GM12878 (cell line): ENCODE measurements around the gene CTNNA3. TPM values are rescaled to one million over a fixed set of nuclear protein-coding genes. Genes with fewer than 3 reads are reported as not detected.

Experiments
- ATAC-seq: fragments of 200-7000 bp; cut with Tn5 transposase; 3 replicates; pipeline ENCODE4 v1.9.1; 2020; ENCODE audit warnings: mild to moderate bottlenecking, moderate library complexity
- BruUV-seq: library from RNA; stranded (reverse); fragments of 400-500 nt; replicated peaks from 2 replicates; lab custom pipeline; 2021; lab: Mats Ljungman, UMichigan
- CTCF ChIA-PET: fragments of 300-600 bp; sonication (Branson Sonifier 250); formaldehyde crosslinking; extraction: SDS; loops from one replicate; lab custom pipeline; 2021; ENCODE audit warnings: inconsistent platforms; lab: Yijun Ruan, JAX
- POLR2A ChIA-PET: fragments of 350-600 bp; formaldehyde crosslinking; extraction: SDS; loops from one replicate; lab custom pipeline; 2021; ENCODE audit warnings: inconsistent platforms; lab: Charles Lee
- RAD21 ChIA-PET: fragments of 300-600 bp; sonication (Branson Sonifier 250); formaldehyde crosslinking; loops from one replicate; lab custom pipeline; 2023; ENCODE audit warnings: antibody characterized with exemption; ENCODE audit not compliant: unreplicated experiment; lab: Charles Lee
- SMC1A ChIA-PET: fragments of 300-600 bp; sonication (Branson Sonifier 250); formaldehyde crosslinking; loops from one replicate; lab custom pipeline; 2023; ENCODE audit not compliant: unreplicated experiment, uncharacterized antibody; lab: Charles Lee
- DNase-seq: peaks from one replicate; pipeline ENCODE4 v3.0.0-alpha.2; 2011; ENCODE audit warnings: low read depth, low spot score
- FAIRE-seq: peaks from 3 replicates; lab custom pipeline; 2011; peaks lifted over from hg19 to GRCh38; lab: Jason Lieb, UNC
- H2AFZ ChIP-seq: 2 replicates; pipeline ENCODE4 v1.6.0; 2011; ENCODE audit warnings: low read depth, low read length, control low read depth; ENCODE audit not compliant: control insufficient read depth
- H3K27ac ChIP-seq: 2 replicates; pipeline ENCODE4 v1.5.1; 2011; ENCODE audit warnings: control low read depth; ENCODE audit not compliant: control insufficient read depth, insufficient read depth
- H3K27me3 ChIP-seq, 2 experiments: replicated peaks in 1 of 2; 2 replicates each; pipeline versions ENCODE4 v1.6.0 to v1.6.1; 2011; ENCODE audit warnings: low read length in 1 of 2; ENCODE audit not compliant: control insufficient read depth in 2 of 2, insufficient read depth in 2 of 2
- H3K36me3 ChIP-seq, 2 experiments: 2 replicates each; pipeline ENCODE4 v1.5.1; 2011; ENCODE audit warnings: low read length in 1 of 2; ENCODE audit not compliant: control insufficient read depth in 2 of 2, insufficient read depth in 2 of 2
- H3K4me1 ChIP-seq: 2 replicates; pipeline ENCODE4 v1.6.1; 2011; ENCODE audit warnings: mild to moderate bottlenecking, low read length, moderate library complexity, mixed read lengths; ENCODE audit not compliant: control insufficient read depth, insufficient read depth
- H3K4me2 ChIP-seq: 2 replicates; pipeline ENCODE4 v1.6.0; 2011; ENCODE audit warnings: control low read depth; ENCODE audit not compliant: control insufficient read depth, insufficient read depth
- H3K4me3 ChIP-seq: fragments of 200-600 bp; sonication (generic); 2 replicates; pipeline ENCODE4 v1.5.1; 2016
- H3K79me2 ChIP-seq: 2 replicates; pipeline ENCODE4 v1.6.0; 2011; ENCODE audit warnings: low read length; ENCODE audit not compliant: control insufficient read depth, insufficient read depth
- H3K9ac ChIP-seq: 2 replicates; pipeline ENCODE4 v1.8.0; 2011; ENCODE audit warnings: low read length, control low read depth, mixed read lengths; ENCODE audit not compliant: control insufficient read depth, insufficient read depth
- H3K9me3 ChIP-seq: replicated peaks from 3 replicates; pipeline ENCODE4 v1.5.1; 2011; ENCODE audit warnings: mild to moderate bottlenecking, low read length; ENCODE audit not compliant: control insufficient read depth, insufficient read depth
- H4K20me1 ChIP-seq: 2 replicates; pipeline ENCODE4 v1.6.0; 2011; ENCODE audit not compliant: control insufficient read depth, insufficient read depth
- BACH1 ChIP-seq: fragments of 450-650 bp; IDR thresholded peaks from 2 replicates; pipeline ENCODE4 v1.6.1; 2017; ENCODE audit warnings: mild to moderate bottlenecking, borderline replicate concordance
- BCL11A ChIP-seq: IDR thresholded peaks from 2 replicates; pipeline ENCODE4 v1.6.1; 2011; ENCODE audit warnings: low read depth, low read length
- CBFB ChIP-seq: IDR thresholded peaks from 2 replicates; pipeline ENCODE4 v1.6.1; 2016; ENCODE audit warnings: antibody characterized with exemption, low read depth
- CHD2 ChIP-seq: IDR thresholded peaks from 2 replicates; pipeline ENCODE4 v1.6.1; 2011; ENCODE audit warnings: low read depth, low read length, improper control_type of control experiment, borderline replicate concordance
- E4F1 ChIP-seq: fragments of 450-650 bp; IDR thresholded peaks from 2 replicates; pipeline ENCODE4 v1.6.1; 2018; ENCODE audit warnings: borderline replicate concordance, mild to moderate bottlenecking; ENCODE audit not compliant: partially characterized antibody
- EP300 ChIP-seq, 2 experiments: fragments of 150-350 bp in 1 of 2; IDR thresholded peaks; 2 replicates each; pipeline ENCODE4 v1.6.1; 2011 to 2012; ENCODE audit warnings: low read depth in 2 of 2, low read length in 2 of 2, borderline replicate concordance in 1 of 2, improper control_type of control experiment in 1 of 2, inconsistent platforms in 1 of 2; ENCODE audit not compliant: control insufficient read depth in 1 of 2
- ESRRA ChIP-seq: IDR thresholded peaks from 2 replicates; pipeline ENCODE4 v1.6.1; 2012; ENCODE audit warnings: mild to moderate bottlenecking, low read length, improper control_type of control experiment
- IKZF2 ChIP-seq, 2 experiments: fragments of 450-650 bp; IDR thresholded peaks; 2 replicates each; pipeline ENCODE4 v1.6.1; 2017; ENCODE audit warnings: mild to moderate bottlenecking in 2 of 2, moderate library complexity in 2 of 2
- MTA2 ChIP-seq: fragments of 450-650 bp; IDR thresholded peaks from 2 replicates; pipeline ENCODE4 v1.6.1; 2016; ENCODE audit warnings: low read depth, mild to moderate bottlenecking, moderate library complexity
- NFIC ChIP-seq: IDR thresholded peaks from 2 replicates; pipeline ENCODE4 v1.6.1; 2012; ENCODE audit warnings: low read depth, mild to moderate bottlenecking, inconsistent platforms, low read length, moderate library complexity
- NR2C2 ChIP-seq: IDR thresholded peaks from 2 replicates; pipeline ENCODE4 v1.6.1; 2011; ENCODE audit warnings: borderline replicate concordance, low read depth; ENCODE audit not compliant: control insufficient read depth, insufficient read length
- PAX8 ChIP-seq: fragments of 450-650 bp; IDR thresholded peaks from 2 replicates; pipeline ENCODE4 v1.6.1; 2017; ENCODE audit warnings: mild to moderate bottlenecking, moderate library complexity
- RBBP5 ChIP-seq: fragments of 200-600 bp; sonication (generic); conservative IDR thresholded peaks from 2 replicates; pipeline ENCODE4 v1.6.1; 2016
- RELA ChIP-seq: fragments of 450-650 bp; IDR thresholded peaks from 2 replicates; pipeline ENCODE4 v1.8.0; 2014; ENCODE audit warnings: borderline replicate concordance; ENCODE audit not compliant: partially characterized antibody
- SMAD1 ChIP-seq: fragments of 450-650 bp; IDR thresholded peaks from 2 replicates; pipeline ENCODE4 v1.6.1; 2018; ENCODE audit warnings: mild to moderate bottlenecking, low read depth; ENCODE audit not compliant: partially characterized antibody
- SREBF2 ChIP-seq: IDR thresholded peaks from 2 replicates; pipeline ENCODE4 v1.6.1; 2012; ENCODE audit warnings: mild to moderate bottlenecking, low read length
- WRNIP1 ChIP-seq: IDR thresholded peaks from 2 replicates; pipeline ENCODE4 v1.6.1; 2011; ENCODE audit warnings: low read depth, low read length, improper control_type of control experiment, borderline replicate concordance
- ZNF274 ChIP-seq: IDR thresholded peaks from one replicate; pipeline ENCODE4 v1.8.0; 2011; ENCODE audit not compliant: insufficient read length, insufficient read depth
- ZNF384 ChIP-seq: IDR thresholded peaks from 2 replicates; pipeline ENCODE4 v1.6.1; 2012; ENCODE audit warnings: low read depth, mild to moderate bottlenecking, low read length, improper control_type of control experiment, borderline replicate concordance
- WGBS: methylation state at CpG from one replicate; pipeline ENCODE4 v1.1.6; 2016; ENCODE audit warnings: low lambda C conversion rate; ENCODE audit not compliant: insufficient replicate concordance, insufficient coverage; ENCODE audit errors: missing lambda C conversion rate; 5-methylcytosine and 5-hydroxymethylcytosine counted together
- in situ Hi-C: fragments of 300-500 bp; cut with MboI; formaldehyde crosslinking; loops from 9 replicates; pipeline ENCODE4 v1.14.3; 2018; ENCODE audit warnings: mixed read lengths
- intact Hi-C: fragments of 100-400 bp; cut with micrococcal nuclease; formaldehyde crosslinking; loops from one replicate; pipeline ENCODE4 v1.14.2; 2022; ENCODE audit not compliant: unreplicated experiment
- polyA plus RNA-seq, 11 experiments: library from polyadenylated mRNA; depleted of rRNA in 4 of 11; unstranded in 6 of 11; stranded (reverse) in 5 of 11; fragments of >200 nt; fragmentation: Nextera tagmentation in 4 of 11; fragmentation: Illumina TruSeq in 1 of 11; extraction: Ambion mirVana in 4 of 11; extraction: Trizol in 1 of 11; gene quantifications; 1 replicate in 1 of 11; 2 replicates in 10 of 11; pipeline versions ENCODE4 v1.2.1 to v1.2.3, GENCODE V29; 2011 to 2016; ENCODE audit warnings: inconsistent platforms in 2 of 11, missing spikeins in 2 of 11, low read depth in 1 of 11
- total RNA-seq, 4 experiments: library from RNA; depleted of rRNA in 3 of 4; stranded (reverse); fragments of >200 nt in 3 of 4; fragmentation: Illumina TruSeq in 1 of 4; extraction: Trizol in 1 of 4; gene quantifications; 2 replicates each; pipeline versions ENCODE4 v1.2.1 to v1.2.3, GENCODE V29; 2013 to 2021

Gene CTNNA3
- total and polyA plus RNA-seq, 10 of the 15 experiments (the other 5 are each of a cell fraction or from before 2014, with no cell fraction given), result under 0.01 to 4.5 (median 0.22) TPM; not detected in 2

GRCh38 chr10:65931291-65932070 lies 1764.5 kb downstream of the CTNNA3 start (continued):
- TF ChIP-seq E4F1 (no peak), NR2C2 (no peak), SREBF2 (no peak), BACH1 (no peak), RBBP5 (no peak)
- TF ChIP-seq, all 136 proteins: peak for 0

- Histone ChIP-seq H4K20me1 (no peaks in the 10 kb centered on the region), H3K9ac (no peak overlapping the region), H3K4me3 (no peak overlapping the region), H3K27me3 (no peaks in the 10 kb centered on the region), H3K79me2 (no peaks in the 10 kb centered on the region)
- 7% methylated on average over 1 of the region's 1 CpG for WGBS
- SMC1A ChIA-PET, result interaction anchor here (0.7 to 1.4 kb wide), 3 partner anchors 13 to 588 kb away, joined by 3 to 4 read pairs (median 3); no protein-coding TSS in a partner anchor
- BruUV-seq, result no TSS peak
- intact Hi-C loops, result no loop called here
- no peak for TF ChIP-seq RBBP5
- TF ChIP-seq CHD2, result no peak
- no peak for TF ChIP-seq ESRRA
- no peak for TF ChIP-seq RELA
- no peak for TF ChIP-seq MTA2
- TF ChIP-seq ZNF384, result no peak
- TF ChIP-seq ZNF274, result no peak
- no peak for TF ChIP-seq CBFB
- TF ChIP-seq BCL11A, result no peak
- TF ChIP-seq WRNIP1, result no peak
- no peak for TF ChIP-seq NFIC
- TF ChIP-seq SREBF2, result no peak
- TF ChIP-seq PAX8, result no peak
- TF ChIP-seq EP300 (IDR thresholded peaks at IDR 0.05; ENCODE audit: borderline replicate concordance in 1 of 2, control insufficient read depth in 1 of 2, low read depth in 2 of 2, low read length in 2 of 2), result no peak
- no peak for TF ChIP-seq SMAD1
- no peak for TF ChIP-seq IKZF2 (IDR thresholded peaks at IDR 0.05)
- TF ChIP-seq, all 136 proteins: peak for 0
- no peaks in the 10 kb centered on the region for H3K4me1 ChIP-seq
- no peaks in the 10 kb centered on the region for H3K9me3 ChIP-seq
- H3K36me3 ChIP-seq, result no peaks in the 10 kb centered on the region
- ATAC-seq, result no peak
- in situ Hi-C loops, result no loop called here
- H3K27ac ChIP-seq, result no peak overlapping the region
- H2AFZ ChIP-seq, result no peak overlapping the region
- H3K4me2 ChIP-seq, result no peak overlapping the region
- no peak for FAIRE-seq
- ChIA-PET RAD21 (no interaction called here), CTCF (no interaction called here), POLR2A (no interaction called here)
- DNase-seq, result no peak
Measured at GRCh38 chr10:65911151-65911835, 1784.7 kb downstream of the CTNNA3 start.
